OCI-LY1 (cell line): Measurements from ENCODE around the gene UNC93A.

Experiments used
- CTCF ChIP-seq: fragments of 200-600 bp; sonication (generic), shearing (Covaris generic); IDR thresholded peaks from 2 replicates; pipeline ENCODE4 v1.5.1; 2017; ENCODE audit warnings: mild to moderate bottlenecking, antibody characterized with exemption, low read length, moderate library complexity, mixed read lengths
- EZH2 ChIP-seq: fragments of 200-600 bp; sonication (generic), shearing (Covaris generic); IDR thresholded peaks from 2 replicates; pipeline ENCODE4 v1.8.0; 2017; ENCODE audit warnings: borderline replicate concordance, mixed run types, mild to moderate bottlenecking, antibody characterized with exemption, low read length, moderate library complexity, mixed read lengths

DNA sequence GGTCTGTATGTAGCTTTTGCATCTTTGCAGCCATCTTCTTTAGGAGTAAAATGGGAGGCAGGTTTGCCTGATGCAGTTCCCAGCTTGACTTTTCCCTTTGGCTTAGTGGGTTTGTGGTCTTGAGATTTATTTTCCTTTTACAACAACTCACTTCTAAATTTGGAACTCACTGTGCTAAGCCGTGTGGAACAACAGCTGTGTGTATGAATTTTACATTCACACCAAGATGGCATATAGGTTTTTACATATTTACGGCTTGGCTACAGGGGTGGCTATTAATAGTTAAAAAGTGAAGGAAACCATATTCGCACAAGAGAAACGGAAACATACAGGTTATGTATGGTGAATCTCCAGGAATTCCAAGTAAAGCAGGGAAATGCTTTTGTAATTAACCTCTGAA, 36.3 kb downstream of the UNC93A start:
- TF ChIP-seq CTCF = no peak
- TF ChIP-seq EZH2 = no peak
